HCT116 (cell line): ENCODE results near the gene MCL1. TPM values are rescaled to one million over a fixed set of nuclear protein-coding genes. Genes with fewer than 3 reads are reported as not detected.
"Not testable (repeated sequence)": the region's sequence is repeated elsewhere in the genome, so short reads cannot be mapped to it uniquely, and the experiment has no call there.

ENCODE experiments used
- ATAC-seq: fragments of 200-7000 bp; cut with Tn5 transposase; 2 replicates; pipeline ENCODE4 v1.9.1; 2020; ENCODE audit warnings: mild to moderate bottlenecking, moderate library complexity
- BruUV-seq: library from RNA; stranded (reverse); fragments of 400-500 nt; replicated peaks from 2 replicates; lab custom pipeline; 2021; lab: Mats Ljungman, UMichigan
- CTCF ChIA-PET: fragments of 300-600 bp; sonication (Branson Sonifier 250); formaldehyde crosslinking; loops from one replicate; lab custom pipeline; 2021; ENCODE audit warnings: antibody characterized with exemption; lab: Charles Lee
- POLR2A ChIA-PET: fragments of 300-600, 350-600 bp; sonication (Branson Sonifier 250); formaldehyde crosslinking; loops from one replicate; lab custom pipeline; 2021; ENCODE audit warnings: antibody characterized with exemption; lab: Charles Lee
- RAD21 ChIA-PET, 2 experiments: fragments of 300-600 bp; sonication (Branson Sonifier 250); formaldehyde crosslinking; loops; one replicate each; lab custom pipeline; 2023; ENCODE audit warnings: low total read pairs in 2 of 2; ENCODE audit not compliant: uncharacterized antibody in 2 of 2, unreplicated experiment in 2 of 2, low non-redundant PET in 1 of 2; lab: Charles Lee
- DNase-seq: peaks from one replicate; pipeline ENCODE4 v3.0.0-alpha.2; 2010; ENCODE audit warnings: low read depth, low spot score
- H2AFZ ChIP-seq: fragments of 200-600 bp; shearing (Covaris generic), sonication (generic); 2 replicates; pipeline ENCODE4 v1.6.1; 2017; ENCODE audit warnings: low read depth, mixed run types, mixed read lengths, antibody characterized with exemption, low read length; ENCODE audit not compliant: poor library complexity, severe bottlenecking
- H3K27ac ChIP-seq: 2 replicates; pipeline ENCODE4 v1.5.1; 2012; ENCODE audit warnings: low read depth, low read length
- H3K27me3 ChIP-seq: fragments of 200-600 bp; sonication (generic); 2 replicates; pipeline ENCODE4 v1.6.1; 2016; ENCODE audit warnings: mixed run types, low read length, mixed read lengths; ENCODE audit not compliant: insufficient read depth
- H3K36me3 ChIP-seq, 2 experiments: fragments of 200-500 bp in 1 of 2; fragments of 200-600 bp in 1 of 2; sonication (Bioruptor generic) in 1 of 2; sonication (generic) in 1 of 2; 2 replicates each; pipeline versions ENCODE4 v1.5.1 to v1.6.1; 2014 to 2016; ENCODE audit warnings: low read length in 2 of 2, inconsistent platforms in 1 of 2, mixed read lengths in 1 of 2, mixed run types in 1 of 2; ENCODE audit not compliant: insufficient read depth in 2 of 2, control insufficient read depth in 1 of 2
- H3K4me1 ChIP-seq, 2 experiments: fragments of 200-600 bp in 1 of 2; sonication (generic) in 1 of 2; 2 replicates each; pipeline versions ENCODE4 v1.5.1 to v1.6.1; 2012 to 2017; ENCODE audit warnings: low read length in 2 of 2, inconsistent platforms in 1 of 2, mild to moderate bottlenecking in 1 of 2, mixed read lengths in 1 of 2, mixed run types in 1 of 2, moderate library complexity in 1 of 2; ENCODE audit not compliant: insufficient read depth in 2 of 2, control insufficient read depth in 1 of 2
- H3K4me2 ChIP-seq: fragments of 200-600 bp; sonication (generic); 2 replicates; pipeline ENCODE4 v1.6.1; 2017; ENCODE audit warnings: mixed run types, low read length, mixed read lengths
- H3K4me3 ChIP-seq, 2 experiments: fragments of 200-600 bp in 1 of 2; sonication (generic) in 1 of 2; replicated peaks in 1 of 2; 2 replicates each; pipeline ENCODE4 v1.5.1; 2011 to 2016; ENCODE audit warnings: low read length in 2 of 2, control low read depth in 1 of 2, low read depth in 1 of 2, mild to moderate bottlenecking in 1 of 2, mixed read lengths in 1 of 2, mixed run types in 1 of 2
- H3K79me2 ChIP-seq: fragments of 200-600 bp; sonication (generic); 2 replicates; pipeline ENCODE4 v1.6.1; 2017; ENCODE audit warnings: mild to moderate bottlenecking, mixed run types, low read length, moderate library complexity, mixed read lengths; ENCODE audit not compliant: insufficient read depth
- H3K9ac ChIP-seq: fragments of 200-600 bp; sonication (generic); 2 replicates; pipeline ENCODE4 v1.6.1; 2016; ENCODE audit warnings: low read length, mixed read lengths
- H3K9me2 ChIP-seq: fragments of 200-600 bp; sonication (generic), shearing (Covaris generic); 2 replicates; pipeline ENCODE4 v1.6.1; 2017; ENCODE audit warnings: mixed run types, mild to moderate bottlenecking, moderate library complexity; ENCODE audit not compliant: insufficient read depth
- H3K9me3 ChIP-seq, 2 experiments: fragments of 200-500 bp in 1 of 2; fragments of 200-600 bp in 1 of 2; sonication (Bioruptor generic) in 1 of 2; sonication (generic) in 1 of 2; 2 replicates each; pipeline ENCODE4 v1.6.1; 2014 to 2017; ENCODE audit warnings: low read length in 2 of 2, mixed read lengths in 2 of 2, inconsistent platforms in 1 of 2, low read depth in 1 of 2, mild to moderate bottlenecking in 1 of 2, mixed run types in 1 of 2, moderate library complexity in 1 of 2; ENCODE audit not compliant: control insufficient read depth in 1 of 2, insufficient read depth in 1 of 2
- H4K20me1 ChIP-seq: fragments of 200-600 bp; sonication (generic), shearing (Covaris generic); 2 replicates; pipeline ENCODE4 v1.6.1; 2017; ENCODE audit warnings: mixed run types, mild to moderate bottlenecking, moderate library complexity; ENCODE audit not compliant: insufficient read depth
- REST ChIP-seq: IDR thresholded peaks from 2 replicates; pipeline ENCODE4 v1.6.1; 2012; ENCODE audit warnings: low read depth
- intact Hi-C: fragments of 100-400 bp; cut with micrococcal nuclease; formaldehyde crosslinking; loops from 2 replicates; pipeline ENCODE4 v1.10.0; 2022
- total RNA-seq: library from RNA; stranded (reverse); gene quantifications from one replicate; pipeline ENCODE4 v1.2.1, GENCODE V29; 2021; ENCODE audit not compliant: unreplicated experiment

Gene MCL1
- total RNA-seq, 1 experiment from 2014 or later, result 146 TPM

GRCh38 chr1:150582371-150582770, 3.0 kb upstream of the MCL1 start (continued):
- no peak for TF ChIP-seq REST

GRCh38 chr1:150581962-150582361, 2.6 kb upstream of the MCL1 start:
- intact Hi-C loops, H3K9me2 ChIP-seq, H3K9ac ChIP-seq, H3K27ac ChIP-seq, ATAC-seq, POLR2A ChIA-PET, H2AFZ ChIP-seq, BruUV-seq, H3K4me3 ChIP-seq, RAD21 ChIA-PET, H3K9me3 ChIP-seq, CTCF ChIA-PET, H3K27me3 ChIP-seq, H3K4me2 ChIP-seq, DNase-seq: not testable (repeated sequence)
- H3K4me1 ChIP-seq, result peaks cover 11 to 23% of the 10 kb centered on the region in 2 experiments
- peaks cover 21% of the 10 kb centered on the region; the same call in 1 of the 2 replicates for H4K20me1 ChIP-seq
- H3K36me3 ChIP-seq, result peaks cover 8 to 20% of the 10 kb centered on the region in 2 experiments
- H3K79me2 ChIP-seq, result peaks cover 35% of the 10 kb centered on the region

DNA sequence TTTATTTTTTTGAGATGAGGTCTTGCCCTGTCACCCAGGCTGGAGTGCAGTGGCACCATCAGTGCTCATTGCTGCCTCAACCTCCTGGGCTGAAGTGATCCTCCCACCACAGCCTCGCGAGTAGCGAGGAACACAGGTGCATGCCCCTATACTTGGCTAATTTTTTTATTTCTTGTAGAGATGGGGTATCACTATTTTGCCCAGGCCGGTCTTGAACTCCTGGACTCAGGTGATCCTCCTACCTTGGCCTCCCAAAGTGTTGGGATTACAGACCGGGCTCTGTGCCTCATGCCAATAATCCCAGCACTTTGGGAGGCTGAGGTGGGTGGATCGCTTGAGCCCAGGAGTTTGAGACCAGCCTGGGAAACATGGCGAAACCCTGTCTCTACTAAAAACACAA, 2.0 kb upstream of the MCL1 start:
- Histone ChIP-seq H3K36me3 (peaks cover 13 to 25% of the 10 kb centered on the region in 2 experiments), H3K4me1 (peaks cover 14 to 28% of the 10 kb centered on the region in 2 experiments), H3K79me2 (peaks cover 40% of the 10 kb centered on the region), H4K20me1 (peaks cover 26% of the 10 kb centered on the region)
- ATAC-seq, DNase-seq, BruUV-seq, H3K9me2 ChIP-seq, H3K27me3 ChIP-seq, H3K4me3 ChIP-seq, H3K27ac ChIP-seq, CTCF ChIA-PET, H3K9ac ChIP-seq, RAD21 ChIA-PET, H2AFZ ChIP-seq, intact Hi-C loops, H3K4me2 ChIP-seq, H3K9me3 ChIP-seq: not testable (repeated sequence)
- POLR2A ChIA-PET, result interaction anchor here (3.4 kb wide), 1 partner anchor 17 kb away, joined by 18 read pairs; no protein-coding TSS in a partner anchor

DNA sequence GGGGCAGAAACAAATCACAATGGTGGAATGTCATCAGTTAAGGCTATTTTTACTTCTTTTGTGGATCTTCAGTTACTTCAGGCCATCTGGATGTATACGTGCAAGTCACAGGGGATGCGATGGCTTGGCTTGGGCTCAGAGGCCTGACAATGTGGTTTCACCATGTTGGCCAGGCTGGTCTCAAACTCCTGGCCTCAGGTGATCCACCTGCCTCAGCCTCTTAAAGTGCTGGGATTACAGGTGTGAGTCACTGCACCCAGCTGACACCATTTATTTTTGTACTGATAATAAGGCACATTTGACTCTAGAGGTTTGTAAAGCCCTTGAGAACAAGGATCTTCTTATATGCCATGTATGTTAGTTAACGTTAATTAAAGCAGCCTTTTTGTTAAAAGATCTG, 1.6 kb upstream of the MCL1 start:
- H3K27me3 ChIP-seq, H3K9me2 ChIP-seq, H3K4me2 ChIP-seq, H3K4me3 ChIP-seq, H3K9me3 ChIP-seq, H2AFZ ChIP-seq, BruUV-seq, H3K9ac ChIP-seq, H3K27ac ChIP-seq, intact Hi-C loops, ATAC-seq, RAD21 ChIA-PET, DNase-seq: not testable (repeated sequence)
- POLR2A ChIA-PET, result interaction anchor here (3.4 kb wide), 1 partner anchor 17 kb away, joined by 18 read pairs; no protein-coding TSS in a partner anchor
- Histone ChIP-seq H3K79me2 (peaks cover 45% of the 10 kb centered on the region), H3K36me3 (peaks cover 17 to 30% of the 10 kb centered on the region in 2 experiments), H4K20me1 (peaks cover 31% of the 10 kb centered on the region), H3K4me1 (peaks cover 18 to 33% of the 10 kb centered on the region in 2 experiments)
- CTCF ChIA-PET, result interaction anchor here (0.9 kb wide), 1 partner anchor 21 kb away, joined by 3 read pairs; no protein-coding TSS in a partner anchor
